HepG2 (cell line): ENCODE results near the gene TNC. TPM values are rescaled to one million over a fixed set of nuclear protein-coding genes. Genes with fewer than 3 reads are reported as not detected.

Experiments used
- ATAC-seq: fragments of 200-7000 bp; cut with Tn5 transposase; 3 replicates; pipeline ENCODE4 v1.9.1; 2020; ENCODE audit warnings: mild to moderate bottlenecking, moderate library complexity
- BruUV-seq: library from RNA; stranded (reverse); fragments of 400-500 nt; replicated peaks from 2 replicates; lab custom pipeline; 2021; lab: Mats Ljungman, UMichigan
- CTCF ChIA-PET: fragments of 300-600 bp; formaldehyde crosslinking; extraction: SDS; loops from one replicate; lab custom pipeline; 2021; ENCODE audit warnings: low total read pairs, inconsistent platforms, low intra/inter-chr PET ratio; lab: Yijun Ruan, JAX
- POLR2A ChIA-PET: fragments of 350-600 bp; sonication (Branson Sonifier 250); formaldehyde crosslinking; loops from one replicate; lab custom pipeline; 2020; ENCODE audit warnings: antibody characterized with exemption, inconsistent platforms; lab: Yijun Ruan, JAX
- DNase-seq: peaks from one replicate; pipeline ENCODE4 v3.0.0-alpha.2; 2015; ENCODE audit warnings: low spot score
- FAIRE-seq: peaks from 3 replicates; lab custom pipeline; 2011; peaks lifted over from hg19 to GRCh38; lab: Jason Lieb, UNC
- H2AFZ ChIP-seq: one replicate; pipeline ENCODE4 v1.6.1; 2011; ENCODE audit warnings: low read length, inconsistent platforms
- H3K27ac ChIP-seq: fragments of 300-600 bp; 3 replicates; pipeline ENCODE4 v1.8.0; 2011; ENCODE audit warnings: mixed run types, mild to moderate bottlenecking, mixed read lengths, low read length, inconsistent platforms; ENCODE audit not compliant: insufficient read depth; ENCODE audit errors: extremely low read length
- H3K27me3 ChIP-seq, 2 experiments: fragments of 200-600 bp in 1 of 2; 2 replicates in 1 of 2; 3 replicates in 1 of 2; pipeline versions ENCODE4 v1.6.0 to v1.8.0; 2011; ENCODE audit warnings: low read length in 2 of 2, mild to moderate bottlenecking in 2 of 2, moderate library complexity in 2 of 2, inconsistent platforms in 1 of 2; ENCODE audit not compliant: insufficient read depth in 2 of 2, control insufficient read depth in 1 of 2
- H3K36me3 ChIP-seq, 2 experiments: fragments of 200-600 bp in 1 of 2; replicated peaks in 1 of 2; 2 replicates in 1 of 2; 3 replicates in 1 of 2; pipeline versions ENCODE4 v1.5.1 to v1.8.0; 2011; ENCODE audit warnings: low read length in 2 of 2, inconsistent platforms in 1 of 2; ENCODE audit not compliant: insufficient read depth in 2 of 2, control insufficient read depth in 1 of 2
- H3K4me1 ChIP-seq: 2 replicates; pipeline ENCODE4 v1.5.1; 2012; ENCODE audit warnings: low read length, inconsistent platforms; ENCODE audit not compliant: insufficient read depth
- H3K4me2 ChIP-seq: 2 replicates; pipeline ENCODE4 v1.6.0; 2011; ENCODE audit warnings: low read depth, low read length, inconsistent platforms
- H3K4me3 ChIP-seq, 3 experiments: fragments of 200-600 bp in 1 of 3; sonication (generic), shearing (Covaris generic) in 1 of 3; replicated peaks in 1 of 3; 2 replicates each; pipeline ENCODE4 v1.5.1; 2011 to 2016; ENCODE audit warnings: low read length in 3 of 3, inconsistent platforms in 2 of 3, low read depth in 2 of 3, mild to moderate bottlenecking in 2 of 3, control low read depth in 1 of 3, mixed read lengths in 1 of 3; ENCODE audit not compliant: insufficient read depth in 1 of 3
- H3K79me2 ChIP-seq: one replicate; pipeline ENCODE4 v1.6.1; 2011; ENCODE audit warnings: low read length, inconsistent platforms; ENCODE audit not compliant: insufficient read depth
- H3K9ac ChIP-seq: 2 replicates; pipeline ENCODE4 v1.6.0; 2011; ENCODE audit warnings: mild to moderate bottlenecking, low read depth, low read length, inconsistent platforms; ENCODE audit not compliant: insufficient read depth
- H3K9me3 ChIP-seq: 2 replicates; pipeline ENCODE4 v1.5.1; 2012; ENCODE audit warnings: mild to moderate bottlenecking, low read length
- H4K20me1 ChIP-seq: 2 replicates; pipeline ENCODE4 v1.6.0; 2011; ENCODE audit warnings: inconsistent platforms, mild to moderate bottlenecking, low read length, moderate library complexity; ENCODE audit not compliant: insufficient read depth
- CC2D1A ChIP-seq: sonication (generic); formaldehyde crosslinking; IDR thresholded peaks from 2 replicates; pipeline ENCODE4 v1.8.1; 2023; ENCODE audit warnings: mild to moderate bottlenecking, missing genetic modification reagents
- WGBS: methylation state at CpG from one replicate; pipeline ENCODE4 v1.1.6; 2017; ENCODE audit warnings: low lambda C conversion rate; 5-methylcytosine and 5-hydroxymethylcytosine counted together
- in situ Hi-C: cut with HindIII; loops from 2 replicates; pipeline ENCODE4 v1.10.0; 2017; ENCODE audit warnings: low pct_unique_long_range_greater_than_20kb; ENCODE audit not compliant: extremely low pct_ligation_motif_present
- intact Hi-C: fragments of 100-400 bp; cut with micrococcal nuclease; formaldehyde crosslinking; loops from one replicate; pipeline ENCODE4 v1.10.0; 2022; ENCODE audit not compliant: unreplicated experiment
- polyA plus RNA-seq, 8 experiments: library from polyadenylated mRNA; depleted of rRNA in 3 of 8; stranded (reverse) in 7 of 8; unstranded in 1 of 8; fragments of >200 nt; fragmentation: Illumina TruSeq in 4 of 8; extraction: Trizol in 4 of 8; gene quantifications; 2 replicates each; pipeline versions ENCODE4 v1.2.1 to v1.2.3, GENCODE V29; 2011 to 2016; ENCODE audit warnings: low read depth in 4 of 8, missing spikeins in 1 of 8, mixed read lengths in 1 of 8; ENCODE audit not compliant: insufficient read depth in 1 of 8
- total RNA-seq, 5 experiments: library from RNA; depleted of rRNA; stranded (reverse); fragments of >200 nt; fragmentation: Illumina TruSeq; extraction: Trizol; gene quantifications; 2 replicates each; pipeline ENCODE4 v1.2.3, GENCODE V29; 2016; ENCODE audit warnings: low read depth in 1 of 5
- TF ChIP-seq, protein P1 (sequence below), 2 experiments: sonication (generic) in 1 of 2; formaldehyde crosslinking in 1 of 2; IDR thresholded peaks; 2 replicates each; pipeline versions ENCODE4 v1.4.0 to v1.6.1; 2016 to 2020; ENCODE audit warnings: borderline replicate concordance in 1 of 2, low read depth in 1 of 2, mild to moderate bottlenecking in 1 of 2, missing genetic modification reagents in 1 of 2
- TF ChIP-seq, protein P2 (sequence below): sonication (generic); formaldehyde crosslinking; IDR thresholded peaks from 2 replicates; pipeline ENCODE4 v1.8.0; 2022; ENCODE audit warnings: missing genetic modification reagents, mild to moderate bottlenecking, borderline replicate concordance
- TF ChIP-seq, protein P3 (sequence below): sonication (generic); formaldehyde crosslinking; IDR thresholded peaks from 2 replicates; pipeline ENCODE4 v1.4.0; 2020; ENCODE audit warnings: missing genetic modification reagents
- TF ChIP-seq, protein P4 (sequence below): IDR thresholded peaks from 2 replicates; pipeline ENCODE4 v1.6.1; 2016; ENCODE audit warnings: missing compliant biosample characterization, missing genetic modification reagents, borderline replicate concordance

Gene TNC
- total and polyA plus RNA-seq, 2 of the 13 experiments (the other 11 are each of a cell fraction or from before 2014, with no cell fraction given): not detected

DNA sequence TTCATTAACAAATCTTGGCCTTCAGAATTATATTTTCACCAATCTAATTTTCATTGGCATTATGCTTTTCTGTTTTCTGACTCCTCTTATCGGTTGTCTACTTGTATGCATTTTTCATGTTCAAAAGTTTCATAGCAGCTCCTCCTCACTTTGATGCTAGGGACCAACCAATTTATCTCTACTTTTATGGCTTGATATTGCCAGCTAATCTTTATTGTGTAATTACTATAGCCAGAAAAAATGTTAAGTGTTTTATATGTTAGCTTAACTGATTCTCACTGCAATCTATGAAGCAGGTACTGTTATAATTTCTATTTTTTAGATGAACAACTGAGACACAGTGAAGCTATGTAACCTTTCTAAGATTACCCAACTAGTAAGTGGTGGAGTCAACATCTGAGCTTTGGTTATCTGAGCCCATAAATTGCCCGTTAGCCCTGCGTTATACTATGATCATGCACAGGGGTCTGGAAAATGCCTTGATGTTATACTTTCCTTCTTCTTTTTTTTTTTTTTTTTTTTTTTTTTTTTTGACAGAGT is 34.4 kb upstream of the TNC start:
- intact Hi-C loops (no loop called here), in situ Hi-C loops (no loop called here)
- no peak for ATAC-seq
- Histone ChIP-seq H3K79me2 (no peaks in the 10 kb centered on the region), H3K9ac (no peak overlapping the region), H3K9me3 (no peaks in the 10 kb centered on the region), H4K20me1 (no peaks in the 10 kb centered on the region), H3K27ac (no peak overlapping the region), H3K4me3 (no peak overlapping the region), H2AFZ (no peak overlapping the region), H3K4me1 (no peaks in the 10 kb centered on the region), H3K27me3 (no peaks in the 10 kb centered on the region), H3K4me2 (no peak overlapping the region), H3K36me3 (no peaks in the 10 kb centered on the region)
- BruUV-seq: no TSS peak
- WGBS: 10% methylated on average over 3 of the region's 3 CpGs
- no peak for DNase-seq
- FAIRE-seq: no peak
- TF ChIP-seq, protein P1, sequence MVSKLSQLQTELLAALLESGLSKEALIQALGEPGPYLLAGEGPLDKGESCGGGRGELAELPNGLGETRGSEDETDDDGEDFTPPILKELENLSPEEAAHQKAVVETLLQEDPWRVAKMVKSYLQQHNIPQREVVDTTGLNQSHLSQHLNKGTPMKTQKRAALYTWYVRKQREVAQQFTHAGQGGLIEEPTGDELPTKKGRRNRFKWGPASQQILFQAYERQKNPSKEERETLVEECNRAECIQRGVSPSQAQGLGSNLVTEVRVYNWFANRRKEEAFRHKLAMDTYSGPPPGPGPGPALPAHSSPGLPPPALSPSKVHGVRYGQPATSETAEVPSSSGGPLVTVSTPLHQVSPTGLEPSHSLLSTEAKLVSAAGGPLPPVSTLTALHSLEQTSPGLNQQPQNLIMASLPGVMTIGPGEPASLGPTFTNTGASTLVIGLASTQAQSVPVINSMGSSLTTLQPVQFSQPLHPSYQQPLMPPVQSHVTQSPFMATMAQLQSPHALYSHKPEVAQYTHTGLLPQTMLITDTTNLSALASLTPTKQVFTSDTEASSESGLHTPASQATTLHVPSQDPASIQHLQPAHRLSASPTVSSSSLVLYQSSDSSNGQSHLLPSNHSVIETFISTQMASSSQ (IDR thresholded peaks at IDR 0.05; ENCODE audit: low read depth): no peak
- TF ChIP-seq, protein P1 (CRISPR knock-in tag; IDR thresholded peaks at IDR 0.05; ENCODE audit: borderline replicate concordance): no peak
- TF ChIP-seq CC2D1A (CRISPR knock-in tag): no peak
- TF ChIP-seq, protein P2, sequence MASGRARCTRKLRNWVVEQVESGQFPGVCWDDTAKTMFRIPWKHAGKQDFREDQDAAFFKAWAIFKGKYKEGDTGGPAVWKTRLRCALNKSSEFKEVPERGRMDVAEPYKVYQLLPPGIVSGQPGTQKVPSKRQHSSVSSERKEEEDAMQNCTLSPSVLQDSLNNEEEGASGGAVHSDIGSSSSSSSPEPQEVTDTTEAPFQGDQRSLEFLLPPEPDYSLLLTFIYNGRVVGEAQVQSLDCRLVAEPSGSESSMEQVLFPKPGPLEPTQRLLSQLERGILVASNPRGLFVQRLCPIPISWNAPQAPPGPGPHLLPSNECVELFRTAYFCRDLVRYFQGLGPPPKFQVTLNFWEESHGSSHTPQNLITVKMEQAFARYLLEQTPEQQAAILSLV (CRISPR knock-in tag): no peak
- TF ChIP-seq, protein P3, sequence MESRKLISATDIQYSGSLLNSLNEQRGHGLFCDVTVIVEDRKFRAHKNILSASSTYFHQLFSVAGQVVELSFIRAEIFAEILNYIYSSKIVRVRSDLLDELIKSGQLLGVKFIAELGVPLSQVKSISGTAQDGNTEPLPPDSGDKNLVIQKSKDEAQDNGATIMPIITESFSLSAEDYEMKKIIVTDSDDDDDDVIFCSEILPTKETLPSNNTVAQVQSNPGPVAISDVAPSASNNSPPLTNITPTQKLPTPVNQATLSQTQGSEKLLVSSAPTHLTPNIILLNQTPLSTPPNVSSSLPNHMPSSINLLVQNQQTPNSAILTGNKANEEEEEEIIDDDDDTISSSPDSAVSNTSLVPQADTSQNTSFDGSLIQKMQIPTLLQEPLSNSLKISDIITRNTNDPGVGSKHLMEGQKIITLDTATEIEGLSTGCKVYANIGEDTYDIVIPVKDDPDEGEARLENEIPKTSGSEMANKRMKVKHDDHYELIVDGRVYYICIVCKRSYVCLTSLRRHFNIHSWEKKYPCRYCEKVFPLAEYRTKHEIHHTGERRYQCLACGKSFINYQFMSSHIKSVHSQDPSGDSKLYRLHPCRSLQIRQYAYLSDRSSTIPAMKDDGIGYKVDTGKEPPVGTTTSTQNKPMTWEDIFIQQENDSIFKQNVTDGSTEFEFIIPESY (CRISPR knock-in tag): no peak
- TF ChIP-seq, protein P4, sequence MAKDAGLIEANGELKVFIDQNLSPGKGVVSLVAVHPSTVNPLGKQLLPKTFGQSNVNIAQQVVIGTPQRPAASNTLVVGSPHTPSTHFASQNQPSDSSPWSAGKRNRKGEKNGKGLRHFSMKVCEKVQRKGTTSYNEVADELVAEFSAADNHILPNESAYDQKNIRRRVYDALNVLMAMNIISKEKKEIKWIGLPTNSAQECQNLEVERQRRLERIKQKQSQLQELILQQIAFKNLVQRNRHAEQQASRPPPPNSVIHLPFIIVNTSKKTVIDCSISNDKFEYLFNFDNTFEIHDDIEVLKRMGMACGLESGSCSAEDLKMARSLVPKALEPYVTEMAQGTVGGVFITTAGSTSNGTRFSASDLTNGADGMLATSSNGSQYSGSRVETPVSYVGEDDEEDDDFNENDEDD (CRISPR knock-in tag): no peak
- ChIA-PET CTCF (no interaction called here), POLR2A (no interaction called here)
